HFFc6 (cell line): Measurements from ENCODE around the gene DNAH11. TPM values are rescaled to one million over a fixed set of nuclear protein-coding genes. Genes with fewer than 3 reads are reported as not detected.
"Not testable (repeated sequence)": the region's sequence is repeated elsewhere in the genome, so short reads cannot be mapped to it uniquely, and the experiment has no call there.

Experiments
- DNase-seq: peaks from one replicate; pipeline ENCODE4 v3.0.0-alpha.2; 2018
- H3K27ac Mint-ChIP-seq: 2 replicates; pipeline ENCODE4 v1.8.0; 2020; ENCODE audit warnings: mild to moderate bottlenecking, mixed read lengths
- H3K27me3 Mint-ChIP-seq: 2 replicates; pipeline ENCODE4 v1.8.0; 2021; ENCODE audit warnings: mild to moderate bottlenecking, moderate library complexity, mixed read lengths; ENCODE audit not compliant: insufficient read depth
- H3K36me3 Mint-ChIP-seq: 2 replicates; pipeline ENCODE4 v1.8.0; 2021; ENCODE audit warnings: low read depth, mixed read lengths
- H3K4me1 Mint-ChIP-seq: 2 replicates; pipeline ENCODE4 v1.8.0; 2020; ENCODE audit warnings: low read depth, mixed read lengths
- H3K4me3 Mint-ChIP-seq: 2 replicates; pipeline ENCODE4 v1.8.0; 2020; ENCODE audit warnings: mild to moderate bottlenecking, moderate library complexity, mixed read lengths
- H3K9me3 Mint-ChIP-seq: 2 replicates; pipeline ENCODE4 v1.8.0; 2020; ENCODE audit warnings: mild to moderate bottlenecking, mixed read lengths
- CTCF ChIP-seq: fragments of 200-600 bp; sonication (generic); IDR thresholded peaks from 2 replicates; pipeline ENCODE4 v1.5.0; 2021; ENCODE audit warnings: antibody characterized with exemption, mild to moderate bottlenecking
- total RNA-seq, 6 experiments: library from RNA; stranded (reverse); fragmentation: NEBNext Ultra II Directional; extraction: Animal tissue kit (Norgen Biotek cat#: 25700); gene quantifications; 2 replicates in 1 of 6; 3 replicates in 5 of 6; pipeline ENCODE4 v1.2.3, GENCODE V29; 2021

Gene DNAH11
- total RNA-seq, 6 experiments from 2014 or later, result 1.2 to 2.4 (median 2.1) TPM

DNA sequence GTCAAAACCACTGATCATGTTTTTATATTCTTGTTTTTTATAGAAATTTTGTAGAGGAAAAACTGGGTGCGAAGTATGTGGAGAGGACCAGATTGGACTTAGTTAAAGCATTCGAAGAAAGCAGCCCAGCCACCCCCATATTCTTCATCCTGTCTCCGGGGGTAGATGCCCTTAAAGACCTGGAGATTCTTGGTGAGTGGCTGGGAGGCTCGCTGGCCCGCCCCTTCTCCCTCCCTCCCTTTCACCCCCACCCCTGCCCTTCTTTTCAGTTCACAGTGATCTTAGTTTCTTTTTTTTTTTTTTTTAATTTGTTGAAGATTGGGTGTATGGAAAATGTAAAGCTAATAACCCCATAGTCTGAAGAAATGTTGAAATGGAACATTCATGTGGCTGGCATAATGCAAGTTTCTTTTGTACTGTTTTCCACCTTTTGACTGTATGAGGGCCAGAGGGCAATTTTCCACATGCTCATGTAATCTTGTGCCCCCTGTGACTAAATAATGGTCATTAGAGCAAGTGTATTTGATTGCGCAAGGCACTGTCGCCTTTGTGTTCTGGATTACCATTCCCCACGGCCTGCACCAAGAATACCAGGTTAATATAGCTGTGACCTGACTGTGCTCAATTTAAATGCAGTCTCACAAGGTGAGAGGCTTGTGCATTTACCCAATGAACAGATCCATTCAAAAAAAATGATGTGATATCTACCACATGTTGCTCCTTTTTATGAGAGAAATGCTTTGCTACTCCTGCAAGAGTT, 325.2 kb downstream of the DNAH11 start:
- no peak for TF ChIP-seq CTCF

GRCh38 chr7:21868576-21868850, 325.7 kb downstream of the DNAH11 start:
- H3K27ac Mint-ChIP-seq, result no peak overlapping the region
- DNase-seq, result no peak
- H3K9me3 Mint-ChIP-seq, result no peaks in the 10 kb centered on the region

More for the DNA sequence above, 325.2 kb downstream of the DNAH11 start:
- peaks cover 28% of the 10 kb centered on the region for H3K4me1 Mint-ChIP-seq
- H3K4me3 Mint-ChIP-seq, result no peak overlapping the region
- H3K27ac Mint-ChIP-seq, result no peak overlapping the region
- H3K27me3 Mint-ChIP-seq, result no peaks in the 10 kb centered on the region
- no peaks in the 10 kb centered on the region for H3K36me3 Mint-ChIP-seq
- no peaks in the 10 kb centered on the region for H3K9me3 Mint-ChIP-seq
- DNase-seq, result no peak

GRCh38 chr7:21869785-21870402, 327.1 kb downstream of the DNAH11 start:
- Mint-ChIP-seq H3K4me1 (peaks cover 28% of the 10 kb centered on the region), H3K27ac (peak overlapping the region; percentile 48), H3K9me3 (no peaks in the 10 kb centered on the region), H3K36me3 (no peaks in the 10 kb centered on the region; the same call in 1 of the 2 replicates), H3K4me3 (no peak overlapping the region), H3K27me3 (no peaks in the 10 kb centered on the region)
- peak; percentile 38 for DNase-seq
- TF ChIP-seq CTCF, result no peak

More at GRCh38 chr7:21868576-21868850, 325.7 kb downstream of the DNAH11 start:
- Mint-ChIP-seq H3K36me3 (no peaks in the 10 kb centered on the region), H3K4me1 (peaks cover 28% of the 10 kb centered on the region), H3K27me3 (no peaks in the 10 kb centered on the region), H3K4me3 (no peak overlapping the region)
- TF ChIP-seq CTCF, result no peak

GRCh38 chr7:21883069-21883468, 340.2 kb downstream of the DNAH11 start:
- TF ChIP-seq CTCF, result peak; percentile 21; the same call in 1 of the 2 replicates

GRCh38 chr7:21883501-21883900, 340.7 kb downstream of the DNAH11 start:
- H3K9me3 Mint-ChIP-seq, H3K4me3 Mint-ChIP-seq, DNase-seq, H3K36me3 Mint-ChIP-seq, H3K27me3 Mint-ChIP-seq, H3K27ac Mint-ChIP-seq: not testable (repeated sequence)
- peaks cover 16% of the 10 kb centered on the region for H3K4me1 Mint-ChIP-seq

More at GRCh38 chr7:21883069-21883468, 340.2 kb downstream of the DNAH11 start:
- H3K36me3 Mint-ChIP-seq, result no peaks in the 10 kb centered on the region
- peaks cover 16% of the 10 kb centered on the region for H3K4me1 Mint-ChIP-seq
- no peak overlapping the region for H3K4me3 Mint-ChIP-seq
- H3K27ac Mint-ChIP-seq, result no peak overlapping the region
- H3K27me3 Mint-ChIP-seq, result no peaks in the 10 kb centered on the region
- H3K9me3 Mint-ChIP-seq, result no peaks in the 10 kb centered on the region
- DNase-seq, result no peak

DNA sequence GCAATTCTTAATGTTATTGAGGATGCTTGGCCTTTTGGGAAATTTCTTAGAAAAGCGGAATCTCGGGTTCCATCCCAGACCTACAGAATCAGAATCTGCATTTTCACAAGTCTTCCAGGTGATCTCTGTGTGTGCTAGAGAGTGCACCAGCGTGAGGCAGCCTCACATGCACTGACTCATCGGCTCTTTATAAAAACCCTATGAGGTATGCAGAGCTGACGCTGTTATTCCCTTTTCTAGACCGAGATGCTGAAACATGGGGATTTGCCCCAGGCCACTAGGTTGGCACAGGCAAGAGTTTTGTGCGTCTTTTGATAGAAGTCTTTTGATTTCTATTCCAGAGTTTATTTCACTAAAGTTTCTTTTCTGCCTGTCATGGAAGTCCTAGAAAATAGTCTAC, 341.7 kb downstream of the DNAH11 start:
- Mint-ChIP-seq H3K36me3 (no peaks in the 10 kb centered on the region), H3K9me3 (no peaks in the 10 kb centered on the region), H3K4me3 (no peak overlapping the region), H3K27me3 (no peaks in the 10 kb centered on the region), H3K4me1 (peaks cover 21% of the 10 kb centered on the region), H3K27ac (no peak overlapping the region)
- DNase-seq, result no peak
- no peak for TF ChIP-seq CTCF
